Suprapubic skin (tissue), 4 donors: ENCODE data around the gene COL15A1.

Experiments used
- EP300 ChIP-seq: sonication (generic); formaldehyde crosslinking; IDR thresholded peaks from one replicate; pipeline ENCODE4 v1.6.1; 2017; ENCODE audit warnings: antibody characterized with exemption
- POLR2AphosphoS5 ChIP-seq, 3 donors: sonication (generic); formaldehyde crosslinking; IDR thresholded peaks; one replicate each; pipeline ENCODE4 v1.6.1; 2017; ENCODE audit warnings: antibody characterized with exemption in 3 of 3
- TF ChIP-seq, protein P1 (sequence below), 2 donors: fragments of 200-600 bp in 1 of 2; fragments of 450-650 bp in 1 of 2; sonication (generic) in 1 of 2; IDR thresholded peaks; one replicate each; pipeline ENCODE4 v1.5.1; 2016 to 2019; ENCODE audit warnings: antibody characterized with exemption in 2 of 2, mild to moderate bottlenecking in 1 of 2, moderate library complexity in 1 of 2

DNA sequence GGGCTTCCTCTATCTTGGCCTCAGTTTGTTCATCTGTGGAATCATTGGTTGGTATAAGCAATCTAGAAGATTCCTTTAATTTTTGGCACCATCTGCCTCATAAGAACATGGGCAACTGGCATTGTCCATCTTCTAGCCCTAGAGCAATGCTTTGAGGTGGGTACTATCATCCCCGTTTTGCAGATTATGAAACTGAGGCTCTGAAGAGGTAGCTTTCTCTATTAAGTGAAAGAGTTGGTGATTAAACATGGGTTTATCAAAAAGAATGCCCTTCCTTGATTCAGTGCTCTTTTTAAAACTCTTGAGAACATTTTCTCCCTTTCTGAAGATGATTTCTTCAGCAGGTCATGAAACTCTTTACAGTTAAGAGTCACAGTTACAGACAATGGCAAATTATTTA lies 118.8 kb downstream of the COL15A1 start:
- TF ChIP-seq, protein P1, sequence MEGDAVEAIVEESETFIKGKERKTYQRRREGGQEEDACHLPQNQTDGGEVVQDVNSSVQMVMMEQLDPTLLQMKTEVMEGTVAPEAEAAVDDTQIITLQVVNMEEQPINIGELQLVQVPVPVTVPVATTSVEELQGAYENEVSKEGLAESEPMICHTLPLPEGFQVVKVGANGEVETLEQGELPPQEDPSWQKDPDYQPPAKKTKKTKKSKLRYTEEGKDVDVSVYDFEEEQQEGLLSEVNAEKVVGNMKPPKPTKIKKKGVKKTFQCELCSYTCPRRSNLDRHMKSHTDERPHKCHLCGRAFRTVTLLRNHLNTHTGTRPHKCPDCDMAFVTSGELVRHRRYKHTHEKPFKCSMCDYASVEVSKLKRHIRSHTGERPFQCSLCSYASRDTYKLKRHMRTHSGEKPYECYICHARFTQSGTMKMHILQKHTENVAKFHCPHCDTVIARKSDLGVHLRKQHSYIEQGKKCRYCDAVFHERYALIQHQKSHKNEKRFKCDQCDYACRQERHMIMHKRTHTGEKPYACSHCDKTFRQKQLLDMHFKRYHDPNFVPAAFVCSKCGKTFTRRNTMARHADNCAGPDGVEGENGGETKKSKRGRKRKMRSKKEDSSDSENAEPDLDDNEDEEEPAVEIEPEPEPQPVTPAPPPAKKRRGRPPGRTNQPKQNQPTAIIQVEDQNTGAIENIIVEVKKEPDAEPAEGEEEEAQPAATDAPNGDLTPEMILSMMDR (IDR thresholded peaks at IDR 0.05) = no peak
- TF ChIP-seq POLR2AphosphoS5 (IDR thresholded peaks at IDR 0.05) (no peak), EP300 (no peak)
